GM12878 (cell line): ENCODE data around the gene CHST4. TPM values are rescaled to one million over a fixed set of nuclear protein-coding genes. Genes with fewer than 3 reads are reported as not detected.

Experiments used
- ATAC-seq: fragments of 200-7000 bp; cut with Tn5 transposase; 3 replicates; pipeline ENCODE4 v1.9.1; 2020; ENCODE audit warnings: mild to moderate bottlenecking, moderate library complexity
- BruUV-seq: library from RNA; stranded (reverse); fragments of 400-500 nt; replicated peaks from 2 replicates; lab custom pipeline; 2021; lab: Mats Ljungman, UMichigan
- CTCF ChIA-PET: fragments of 300-600 bp; sonication (Branson Sonifier 250); formaldehyde crosslinking; extraction: SDS; loops from one replicate; lab custom pipeline; 2021; ENCODE audit warnings: inconsistent platforms; lab: Yijun Ruan, JAX
- POLR2A ChIA-PET: fragments of 350-600 bp; formaldehyde crosslinking; extraction: SDS; loops from one replicate; lab custom pipeline; 2021; ENCODE audit warnings: inconsistent platforms; lab: Charles Lee
- RAD21 ChIA-PET: fragments of 300-600 bp; sonication (Branson Sonifier 250); formaldehyde crosslinking; loops from one replicate; lab custom pipeline; 2023; ENCODE audit warnings: antibody characterized with exemption; ENCODE audit not compliant: unreplicated experiment; lab: Charles Lee
- SMC1A ChIA-PET: fragments of 300-600 bp; sonication (Branson Sonifier 250); formaldehyde crosslinking; loops from one replicate; lab custom pipeline; 2023; ENCODE audit not compliant: unreplicated experiment, uncharacterized antibody; lab: Charles Lee
- DNase-seq: peaks from one replicate; pipeline ENCODE4 v3.0.0-alpha.2; 2011; ENCODE audit warnings: low read depth, low spot score
- FAIRE-seq: peaks from 3 replicates; lab custom pipeline; 2011; peaks lifted over from hg19 to GRCh38; lab: Jason Lieb, UNC
- H2AFZ ChIP-seq: 2 replicates; pipeline ENCODE4 v1.6.0; 2011; ENCODE audit warnings: low read depth, low read length, control low read depth; ENCODE audit not compliant: control insufficient read depth
- H3K27ac ChIP-seq: 2 replicates; pipeline ENCODE4 v1.5.1; 2011; ENCODE audit warnings: control low read depth; ENCODE audit not compliant: control insufficient read depth, insufficient read depth
- H3K27me3 ChIP-seq, 2 experiments: replicated peaks in 1 of 2; 2 replicates each; pipeline versions ENCODE4 v1.6.0 to v1.6.1; 2011; ENCODE audit warnings: low read length in 1 of 2; ENCODE audit not compliant: control insufficient read depth in 2 of 2, insufficient read depth in 2 of 2
- H3K36me3 ChIP-seq, 2 experiments: 2 replicates each; pipeline ENCODE4 v1.5.1; 2011; ENCODE audit warnings: low read length in 1 of 2; ENCODE audit not compliant: control insufficient read depth in 2 of 2, insufficient read depth in 2 of 2
- H3K4me1 ChIP-seq: 2 replicates; pipeline ENCODE4 v1.6.1; 2011; ENCODE audit warnings: mild to moderate bottlenecking, low read length, moderate library complexity, mixed read lengths; ENCODE audit not compliant: control insufficient read depth, insufficient read depth
- H3K4me2 ChIP-seq: 2 replicates; pipeline ENCODE4 v1.6.0; 2011; ENCODE audit warnings: control low read depth; ENCODE audit not compliant: control insufficient read depth, insufficient read depth
- H3K4me3 ChIP-seq: fragments of 200-600 bp; sonication (generic); 2 replicates; pipeline ENCODE4 v1.5.1; 2016
- H3K79me2 ChIP-seq: 2 replicates; pipeline ENCODE4 v1.6.0; 2011; ENCODE audit warnings: low read length; ENCODE audit not compliant: control insufficient read depth, insufficient read depth
- H3K9ac ChIP-seq: 2 replicates; pipeline ENCODE4 v1.8.0; 2011; ENCODE audit warnings: low read length, control low read depth, mixed read lengths; ENCODE audit not compliant: control insufficient read depth, insufficient read depth
- H3K9me3 ChIP-seq: replicated peaks from 3 replicates; pipeline ENCODE4 v1.5.1; 2011; ENCODE audit warnings: mild to moderate bottlenecking, low read length; ENCODE audit not compliant: control insufficient read depth, insufficient read depth
- H4K20me1 ChIP-seq: 2 replicates; pipeline ENCODE4 v1.6.0; 2011; ENCODE audit not compliant: control insufficient read depth, insufficient read depth
- ETV6 ChIP-seq, 2 experiments: fragments of 450-650 bp in 1 of 2; IDR thresholded peaks in 1 of 2; conservative IDR thresholded peaks in 1 of 2; 2 replicates each; pipeline ENCODE4 v1.6.1; 2014; ENCODE audit warnings: antibody characterized with exemption in 1 of 2, borderline replicate concordance in 1 of 2, low read depth in 1 of 2, mild to moderate bottlenecking in 1 of 2, moderate library complexity in 1 of 2
- HDAC6 ChIP-seq: fragments of 200-600 bp; sonication (generic); IDR thresholded peaks from one replicate; pipeline ENCODE4 v1.8.0; 2017; ENCODE audit warnings: antibody characterized with exemption; ENCODE audit not compliant: unreplicated experiment
- KAT2A ChIP-seq: conservative IDR thresholded peaks from 2 replicates; pipeline ENCODE4 v1.6.1; 2011; ENCODE audit warnings: low read depth, low read length; ENCODE audit not compliant: control insufficient read depth
- KLF5 ChIP-seq: fragments of 450-650 bp; IDR thresholded peaks from 2 replicates; pipeline ENCODE4 v1.6.1; 2014; ENCODE audit warnings: mild to moderate bottlenecking; ENCODE audit not compliant: partially characterized antibody
- NR2C1 ChIP-seq: fragments of 450-650 bp; IDR thresholded peaks from 2 replicates; pipeline ENCODE4 v1.6.1; 2017; ENCODE audit warnings: antibody characterized with exemption, mild to moderate bottlenecking, moderate library complexity
- PAX5 ChIP-seq: IDR thresholded peaks from 2 replicates; pipeline ENCODE4 v1.6.1; 2011; ENCODE audit warnings: low read depth, low read length, borderline replicate concordance
- SPI1 ChIP-seq: IDR thresholded peaks from 2 replicates; pipeline ENCODE4 v1.6.1; 2011; ENCODE audit warnings: low read depth, mild to moderate bottlenecking, low read length, moderate library complexity, borderline replicate concordance; ENCODE audit not compliant: insufficient read depth
- STAT3 ChIP-seq: IDR thresholded peaks from 2 replicates; pipeline ENCODE4 v1.6.1; 2011; ENCODE audit warnings: low read depth, low read length, improper control_type of control experiment
- ZNF207 ChIP-seq: fragments of 450-650 bp; IDR thresholded peaks from 2 replicates; pipeline ENCODE4 v1.6.1; 2014; ENCODE audit warnings: antibody characterized with exemption, mild to moderate bottlenecking, borderline replicate concordance
- WGBS: methylation state at CpG from one replicate; pipeline ENCODE4 v1.1.6; 2016; ENCODE audit warnings: low lambda C conversion rate; ENCODE audit not compliant: insufficient replicate concordance, insufficient coverage; ENCODE audit errors: missing lambda C conversion rate; 5-methylcytosine and 5-hydroxymethylcytosine counted together
- in situ Hi-C: fragments of 300-500 bp; cut with MboI; formaldehyde crosslinking; loops from 9 replicates; pipeline ENCODE4 v1.14.3; 2018; ENCODE audit warnings: mixed read lengths
- intact Hi-C: fragments of 100-400 bp; cut with micrococcal nuclease; formaldehyde crosslinking; loops from one replicate; pipeline ENCODE4 v1.14.2; 2022; ENCODE audit not compliant: unreplicated experiment
- polyA plus RNA-seq, 11 experiments: library from polyadenylated mRNA; depleted of rRNA in 4 of 11; unstranded in 6 of 11; stranded (reverse) in 5 of 11; fragments of >200 nt; fragmentation: Nextera tagmentation in 4 of 11; fragmentation: Illumina TruSeq in 1 of 11; extraction: Ambion mirVana in 4 of 11; extraction: Trizol in 1 of 11; gene quantifications; 1 replicate in 1 of 11; 2 replicates in 10 of 11; pipeline versions ENCODE4 v1.2.1 to v1.2.3, GENCODE V29; 2011 to 2016; ENCODE audit warnings: inconsistent platforms in 2 of 11, missing spikeins in 2 of 11, low read depth in 1 of 11
- total RNA-seq, 4 experiments: library from RNA; depleted of rRNA in 3 of 4; stranded (reverse); fragments of >200 nt in 3 of 4; fragmentation: Illumina TruSeq in 1 of 4; extraction: Trizol in 1 of 4; gene quantifications; 2 replicates each; pipeline versions ENCODE4 v1.2.1 to v1.2.3, GENCODE V29; 2013 to 2021
- TF ChIP-seq, protein P1 (sequence below): IDR thresholded peaks from 2 replicates; pipeline ENCODE4 v1.6.1; 2011; ENCODE audit warnings: low read depth, mild to moderate bottlenecking, low read length, moderate library complexity, borderline replicate concordance; ENCODE audit errors: extremely low read depth

The CHST4 gene
- total and polyA plus RNA-seq, 10 of the 15 experiments (the other 5 are each of a cell fraction or from before 2014, with no cell fraction given), result 0.10 to 1.7 (median 0.79) TPM

DNA sequence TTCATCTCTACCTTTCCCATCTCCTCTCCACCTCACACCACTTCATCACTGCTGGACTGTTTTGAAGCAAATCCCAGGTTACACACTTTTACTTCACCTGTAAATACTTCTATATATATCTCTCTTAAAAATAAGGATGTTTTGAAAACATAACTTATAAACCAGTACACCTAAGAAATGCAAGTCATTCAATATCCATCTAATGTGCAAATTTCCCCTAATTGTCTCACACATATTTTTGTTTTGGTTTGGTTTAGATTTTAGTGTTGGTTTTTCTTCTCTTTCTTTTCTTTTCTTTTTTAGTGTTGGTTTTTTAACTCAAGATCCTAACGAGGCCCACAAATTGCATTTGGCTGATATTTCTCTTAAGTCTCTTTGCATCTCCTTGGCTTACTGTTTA lies 19.2 kb upstream of the CHST4 start:
- TF ChIP-seq, protein P1, sequence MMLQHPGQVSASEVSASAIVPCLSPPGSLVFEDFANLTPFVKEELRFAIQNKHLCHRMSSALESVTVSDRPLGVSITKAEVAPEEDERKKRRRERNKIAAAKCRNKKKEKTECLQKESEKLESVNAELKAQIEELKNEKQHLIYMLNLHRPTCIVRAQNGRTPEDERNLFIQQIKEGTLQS, result no peak
- no peak for TF ChIP-seq ZNF207
- TF ChIP-seq ETV6 (conservative IDR thresholded peaks at IDR 0.05 in 1 of 2, IDR thresholded peaks at IDR 0.05 in 1 of 2; ENCODE audit: borderline replicate concordance in 1 of 2, low read depth in 1 of 2), result no peak
- no peak for TF ChIP-seq HDAC6
- TF ChIP-seq SPI1, result no peak
- TF ChIP-seq KLF5, result no peak
- no peak for TF ChIP-seq PAX5
- no peak for TF ChIP-seq KAT2A
- no peak for TF ChIP-seq NR2C1
- no peak for TF ChIP-seq STAT3
- Histone ChIP-seq H4K20me1 (no peaks in the 10 kb centered on the region), H3K27me3 (no peaks in the 10 kb centered on the region), H2AFZ (no peak overlapping the region), H3K79me2 (no peaks in the 10 kb centered on the region), H3K9me3 (no peaks in the 10 kb centered on the region), H3K27ac (no peak overlapping the region), H3K4me3 (no peak overlapping the region), H3K4me2 (no peak overlapping the region), H3K9ac (no peak overlapping the region), H3K4me1 (no peaks in the 10 kb centered on the region), H3K36me3 (no peaks in the 10 kb centered on the region)
- no peak for FAIRE-seq
- no peak for DNase-seq
- BruUV-seq, result no TSS peak
- intact Hi-C loops (loop anchor here (2.0 kb wide), 1 partner anchor 26 kb away; no protein-coding TSS in a partner anchor), in situ Hi-C loops (no loop called here)
- POLR2A ChIA-PET, result interaction anchor here (1.0 kb wide), 1 partner anchor 58 kb away, joined by 4 read pairs; no protein-coding TSS in a partner anchor
- SMC1A ChIA-PET, result interaction anchor here (0.7 kb wide), 1 partner anchor 31 kb away, joined by 3 read pairs; no protein-coding TSS in a partner anchor
- CTCF ChIA-PET, result interaction anchor here (0.9 to 1.7 kb wide), 4 partner anchors 15 to 104 kb away, joined by 3 to 5 read pairs (median 4); no protein-coding TSS in a partner anchor
- RAD21 ChIA-PET, result interaction anchor here (2.1 kb wide), 1 partner anchor 104 kb away, joined by 5 read pairs; no protein-coding TSS in a partner anchor
- no peak for ATAC-seq
- WGBS, result 0% methylated on average over 1 of the region's 1 CpG
